HL-60 (cell line): ENCODE results near the gene TRNP1.

Experiments
- DNase-seq, 2 experiments: peaks; one replicate each; pipeline ENCODE4 v3.0.0-alpha.2; 2010 to 2020; ENCODE audit warnings: low read depth in 1 of 2, low spot score in 1 of 2
- H3K27ac ChIP-seq: fragments of 250-450 bp; sonication (Bioruptor Pico); replicated peaks from 2 replicates; pipeline ENCODE4 v1.5.1; 2020; ENCODE audit warnings: mild to moderate bottlenecking, moderate library complexity
- H3K27me3 ChIP-seq: fragments of 250-450 bp; sonication (Bioruptor Pico); 2 replicates; pipeline ENCODE4 v1.5.1; 2021; ENCODE audit warnings: mild to moderate bottlenecking, moderate library complexity; ENCODE audit not compliant: insufficient read depth, poor library complexity, severe bottlenecking
- H3K4me3 ChIP-seq: replicated peaks from 2 replicates; pipeline ENCODE4 v1.5.1; 2011; ENCODE audit warnings: mild to moderate bottlenecking, control low read depth, low read length; ENCODE audit not compliant: insufficient read depth
- GABPA ChIP-seq: IDR thresholded peaks from 2 replicates; pipeline ENCODE4 v1.6.1; 2012; ENCODE audit warnings: low read depth
- POLR2AphosphoS5 ChIP-seq: IDR thresholded peaks from 2 replicates; pipeline ENCODE4 v1.6.1; 2012; ENCODE audit warnings: low read depth
- SPI1 ChIP-seq: IDR thresholded peaks from 2 replicates; pipeline ENCODE4 v1.6.1; 2012; ENCODE audit warnings: low read depth, mild to moderate bottlenecking, borderline replicate concordance
- TF ChIP-seq, protein P1 (sequence below): IDR thresholded peaks from 2 replicates; pipeline ENCODE4 v1.6.1; 2012; ENCODE audit warnings: low read depth; ENCODE audit not compliant: insufficient replicate concordance
- TF ChIP-seq, protein P2 (sequence below): IDR thresholded peaks from one replicate; pipeline ENCODE4 v1.5.1; 2011; ENCODE audit warnings: low read length, control low read depth, inconsistent platforms; ENCODE audit not compliant: insufficient read depth

The TRNP1 gene

DNA sequence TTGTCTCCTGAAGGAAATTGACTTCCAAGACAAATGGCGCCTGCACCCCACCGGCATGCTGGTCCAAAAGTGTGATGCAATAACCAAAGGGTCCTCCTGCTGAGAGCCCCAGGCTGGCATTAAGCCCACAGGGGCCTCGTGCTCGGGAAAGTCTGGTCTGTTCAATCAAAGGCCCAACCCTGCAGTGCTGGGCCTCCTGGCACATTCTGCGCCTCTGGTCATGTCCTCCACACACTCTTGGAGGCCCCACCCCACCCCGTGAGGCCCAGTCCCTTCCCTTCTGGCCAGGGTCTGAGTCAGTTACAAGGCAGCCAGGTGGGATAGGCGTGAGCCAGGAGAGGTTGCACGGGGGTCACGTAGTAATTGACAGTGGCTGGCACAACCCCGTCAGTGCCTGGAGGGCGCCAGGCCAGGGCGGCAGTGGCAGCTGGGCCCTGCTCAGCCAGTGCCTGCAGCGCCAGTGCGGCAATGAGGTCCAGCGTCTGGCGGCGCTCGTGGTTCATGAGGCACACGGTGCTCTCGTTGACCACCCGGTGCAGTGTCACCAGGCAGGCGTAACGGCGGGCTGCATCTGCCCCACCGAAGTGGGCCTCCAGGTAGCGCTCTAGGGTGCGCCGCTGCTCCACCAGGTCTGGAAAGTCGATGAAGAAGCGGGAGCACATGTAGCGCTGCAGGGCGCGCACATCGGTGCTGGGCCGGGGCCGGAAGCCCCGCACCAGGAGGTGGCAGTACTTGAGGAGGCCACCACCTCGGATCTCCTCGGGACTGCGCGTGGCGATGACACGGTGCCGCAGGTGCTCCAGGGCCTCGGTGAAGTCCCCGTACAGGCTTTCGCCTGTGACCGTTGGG, 12.4 kb downstream of the TRNP1 start:
- DNase-seq, result no peak
- no peak overlapping the region for H3K27ac ChIP-seq
- no peaks in the 10 kb centered on the region for H3K27me3 ChIP-seq
- TF ChIP-seq POLR2AphosphoS5, result no peak
- TF ChIP-seq, protein P1, sequence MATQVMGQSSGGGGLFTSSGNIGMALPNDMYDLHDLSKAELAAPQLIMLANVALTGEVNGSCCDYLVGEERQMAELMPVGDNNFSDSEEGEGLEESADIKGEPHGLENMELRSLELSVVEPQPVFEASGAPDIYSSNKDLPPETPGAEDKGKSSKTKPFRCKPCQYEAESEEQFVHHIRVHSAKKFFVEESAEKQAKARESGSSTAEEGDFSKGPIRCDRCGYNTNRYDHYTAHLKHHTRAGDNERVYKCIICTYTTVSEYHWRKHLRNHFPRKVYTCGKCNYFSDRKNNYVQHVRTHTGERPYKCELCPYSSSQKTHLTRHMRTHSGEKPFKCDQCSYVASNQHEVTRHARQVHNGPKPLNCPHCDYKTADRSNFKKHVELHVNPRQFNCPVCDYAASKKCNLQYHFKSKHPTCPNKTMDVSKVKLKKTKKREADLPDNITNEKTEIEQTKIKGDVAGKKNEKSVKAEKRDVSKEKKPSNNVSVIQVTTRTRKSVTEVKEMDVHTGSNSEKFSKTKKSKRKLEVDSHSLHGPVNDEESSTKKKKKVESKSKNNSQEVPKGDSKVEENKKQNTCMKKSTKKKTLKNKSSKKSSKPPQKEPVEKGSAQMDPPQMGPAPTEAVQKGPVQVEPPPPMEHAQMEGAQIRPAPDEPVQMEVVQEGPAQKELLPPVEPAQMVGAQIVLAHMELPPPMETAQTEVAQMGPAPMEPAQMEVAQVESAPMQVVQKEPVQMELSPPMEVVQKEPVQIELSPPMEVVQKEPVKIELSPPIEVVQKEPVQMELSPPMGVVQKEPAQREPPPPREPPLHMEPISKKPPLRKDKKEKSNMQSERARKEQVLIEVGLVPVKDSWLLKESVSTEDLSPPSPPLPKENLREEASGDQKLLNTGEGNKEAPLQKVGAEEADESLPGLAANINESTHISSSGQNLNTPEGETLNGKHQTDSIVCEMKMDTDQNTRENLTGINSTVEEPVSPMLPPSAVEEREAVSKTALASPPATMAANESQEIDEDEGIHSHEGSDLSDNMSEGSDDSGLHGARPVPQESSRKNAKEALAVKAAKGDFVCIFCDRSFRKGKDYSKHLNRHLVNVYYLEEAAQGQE, result no peak
- TF ChIP-seq, protein P2, sequence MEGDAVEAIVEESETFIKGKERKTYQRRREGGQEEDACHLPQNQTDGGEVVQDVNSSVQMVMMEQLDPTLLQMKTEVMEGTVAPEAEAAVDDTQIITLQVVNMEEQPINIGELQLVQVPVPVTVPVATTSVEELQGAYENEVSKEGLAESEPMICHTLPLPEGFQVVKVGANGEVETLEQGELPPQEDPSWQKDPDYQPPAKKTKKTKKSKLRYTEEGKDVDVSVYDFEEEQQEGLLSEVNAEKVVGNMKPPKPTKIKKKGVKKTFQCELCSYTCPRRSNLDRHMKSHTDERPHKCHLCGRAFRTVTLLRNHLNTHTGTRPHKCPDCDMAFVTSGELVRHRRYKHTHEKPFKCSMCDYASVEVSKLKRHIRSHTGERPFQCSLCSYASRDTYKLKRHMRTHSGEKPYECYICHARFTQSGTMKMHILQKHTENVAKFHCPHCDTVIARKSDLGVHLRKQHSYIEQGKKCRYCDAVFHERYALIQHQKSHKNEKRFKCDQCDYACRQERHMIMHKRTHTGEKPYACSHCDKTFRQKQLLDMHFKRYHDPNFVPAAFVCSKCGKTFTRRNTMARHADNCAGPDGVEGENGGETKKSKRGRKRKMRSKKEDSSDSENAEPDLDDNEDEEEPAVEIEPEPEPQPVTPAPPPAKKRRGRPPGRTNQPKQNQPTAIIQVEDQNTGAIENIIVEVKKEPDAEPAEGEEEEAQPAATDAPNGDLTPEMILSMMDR, result no peak
- TF ChIP-seq SPI1, result no peak
- no peak overlapping the region for H3K4me3 ChIP-seq

DNA sequence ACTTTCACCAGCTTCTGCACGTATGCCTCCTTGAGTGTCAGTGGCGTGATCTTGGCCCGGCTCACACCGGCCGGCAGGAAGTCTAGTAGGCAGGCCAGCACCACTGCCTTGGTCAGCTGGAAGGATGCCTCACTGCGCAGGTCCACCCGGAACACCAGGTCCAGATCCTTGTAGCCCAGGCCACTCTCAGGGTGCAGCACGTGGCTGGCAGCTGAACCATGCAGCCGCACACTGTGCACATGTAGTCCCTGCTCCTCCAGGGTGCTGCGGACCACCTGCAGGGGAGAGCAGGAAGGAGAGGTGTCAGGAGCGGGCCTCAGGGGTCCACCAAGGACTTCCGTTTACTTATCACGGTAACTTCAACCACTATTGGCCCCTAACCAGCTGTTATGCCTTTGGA, 13.2 kb downstream of the TRNP1 start:
- no peak overlapping the region for H3K4me3 ChIP-seq
- TF ChIP-seq GABPA (no peak), SPI1 (no peak), POLR2AphosphoS5 (no peak)
- TF ChIP-seq, protein P2, result no peak
- TF ChIP-seq, protein P1, result no peak
- no peaks in the 10 kb centered on the region for H3K27me3 ChIP-seq
- H3K27ac ChIP-seq, result no peak overlapping the region
- DNase-seq, result no peak

DNA sequence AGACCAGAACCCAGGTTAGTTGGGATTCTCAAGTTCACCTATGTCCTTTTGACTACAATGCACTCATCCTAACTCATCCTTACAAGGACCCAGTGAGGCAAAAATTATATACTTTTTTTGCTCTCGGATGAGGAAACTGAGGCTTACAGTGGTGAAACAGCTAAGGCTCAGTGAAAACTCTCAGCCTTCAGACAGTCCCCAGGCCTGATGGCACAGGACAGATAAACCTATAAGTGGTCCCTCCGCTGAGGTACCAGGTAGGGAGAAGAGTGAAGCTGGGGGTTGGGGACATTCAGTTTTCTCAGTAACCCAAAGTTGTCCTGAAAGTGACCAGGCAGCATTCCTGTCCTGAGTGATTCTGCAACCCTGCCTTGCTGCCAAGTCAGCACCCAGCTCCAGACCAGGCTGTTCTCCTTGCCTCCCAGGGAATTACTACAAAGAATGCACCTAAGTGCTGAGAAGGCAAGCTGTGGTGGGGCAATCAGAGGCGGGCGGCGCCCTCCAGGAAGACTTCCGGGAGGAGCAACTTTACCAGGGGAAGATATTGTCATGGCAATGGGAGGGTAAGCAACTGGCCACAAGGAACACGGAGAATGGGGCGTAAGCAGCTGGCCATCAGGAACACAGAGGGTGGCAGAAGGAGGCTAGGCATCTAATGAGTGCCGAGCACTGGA, 14.6 kb downstream of the TRNP1 start:
- Histone ChIP-seq H3K4me3 (no peak overlapping the region), H3K27me3 (no peaks in the 10 kb centered on the region), H3K27ac (no peak overlapping the region)
- TF ChIP-seq, protein P1, result no peak
- no peak for TF ChIP-seq POLR2AphosphoS5
- DNase-seq, result no peak
